ENCODE data around the gene ATP5F1A. TPM values are rescaled to one million over a fixed set of nuclear protein-coding genes. Genes with fewer than 3 reads are reported as not detected.

ATP5F1A gene
- total and polyA plus RNA-seq, 2 of the 4 experiments (the other 2 are of a cell fraction): 543 to 1,085 TPM

DNA sequence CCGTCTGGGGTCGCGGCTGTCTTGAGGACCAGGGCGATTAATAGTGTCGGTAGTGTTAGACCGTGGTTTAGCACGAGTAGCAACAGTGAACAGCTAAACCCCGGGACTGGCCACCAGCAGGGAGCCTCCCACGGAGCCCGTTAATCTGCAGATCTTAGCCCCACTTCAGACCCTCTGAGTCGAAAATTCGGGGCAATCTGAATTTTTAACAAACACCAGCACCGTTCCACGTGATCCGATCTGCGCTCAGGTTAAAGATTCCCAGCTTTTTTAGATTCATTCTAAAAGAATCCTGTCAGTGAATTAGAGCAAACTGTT lies 479 bp upstream of the ATP5F1A start:
- Histone ChIP-seq H4K91ac (ENCODE audit: insufficient read depth, low read depth, low read length) (peak overlapping the region; percentile 84), H3K23ac (ENCODE audit: low read depth, low read length) (peak overlapping the region; percentile 67; the same call in 1 of the 2 replicates), H2AFZ (replicated peaks; ENCODE audit: low read length, poor library complexity) (peak overlapping the region; percentile 99), H4K20me1 (ENCODE audit: insufficient read depth, low read length) (peaks cover 24% of the 10 kb centered on the region), H2AK5ac (ENCODE audit: low read depth, low read length) (peak overlapping the region; percentile 40; the same call in 1 of the 2 replicates), H4K8ac (ENCODE audit: low read depth in 2 of 2, low read length in 2 of 2) (peak overlapping the region; percentile 98 to 100), H3K9me3 (ENCODE audit: control insufficient read depth, insufficient read depth, low read length) (no peaks in the 10 kb centered on the region), H3K36me3 (ENCODE audit: control insufficient read depth, insufficient read depth, low read length) (peaks cover 7% of the 10 kb centered on the region), H3K9me1 (ENCODE audit: insufficient read depth, low read length) (0 out of 2 replicates have a peak, but pooled peaks cover 3% of the 10 kb centered on the region), H3K27ac (ENCODE audit: insufficient read depth, low read length) (peak overlapping the region; percentile 89), H2BK5ac (ENCODE audit: low read depth, low read length, poor library complexity, severe bottlenecking) (peak overlapping the region; percentile 89), H3K4ac (ENCODE audit: low read depth, low read length) (peak overlapping the region; percentile 89), H3K4me3 (ENCODE audit: insufficient read depth, low read depth, low read length) (peak overlapping the region; percentile 91), H3K27me3 (ENCODE audit: control insufficient read depth, insufficient read depth, low read length) (no peaks in the 10 kb centered on the region), H3K56ac (ENCODE audit: extremely low read depth, insufficient read depth, low read length) (peak overlapping the region; percentile 59; the same call in 1 of the 2 replicates), H3K4me1 (ENCODE audit: control insufficient read depth, insufficient read depth, low read length) (peaks cover 3% of the 10 kb centered on the region), H2AK9ac (replicated peaks; ENCODE audit: low read depth, low read length, poor library complexity) (peak overlapping the region; percentile 92), H2BK20ac (ENCODE audit: low read depth, low read length) (peak overlapping the region; percentile 46; the same call in 1 of the 2 replicates), H3K18ac (ENCODE audit: low read depth, low read length) (peak overlapping the region; percentile 6), H4K5ac (ENCODE audit: low read depth, low read length) (peak overlapping the region; percentile 90), H3K9ac (ENCODE audit: low read depth, low read length) (peak overlapping the region; percentile 71), H3K4me2 (ENCODE audit: low read depth, low read length) (peak overlapping the region; percentile 56), H3K14ac (replicated peaks; ENCODE audit: low read depth, low read length) (peak overlapping the region; percentile 97), H2BK120ac (ENCODE audit: low read depth, low read length) (peak overlapping the region; percentile 89), H3K79me1 (ENCODE audit: low read depth in 1 of 2, low read length in 2 of 2) (peaks cover 4 to 15% of the 10 kb centered on the region in 2 experiments), H2BK15ac (ENCODE audit: low read depth, low read length) (peak overlapping the region; percentile 40; the same call in 1 of the 3 replicates)
- no peak for DNase-seq
- CTCF ChIA-PET: no interaction called here
- ATAC-seq (ENCODE audit: low read depth): no peak
- no TSS peak for BruUV-seq (replicated peaks)
- POLR2A ChIA-PET (ENCODE audit: unreplicated experiment): no interaction called here
- intact Hi-C loops (cut with micrococcal nuclease): no loop called here
- TF ChIP-seq BHLHE40 (IDR thresholded peaks at IDR 0.05; ENCODE audit: low read depth, low read length) (no peak), FOS (IDR thresholded peaks at IDR 0.05; ENCODE audit: low read depth, low read length) (no peak), SMC3 (IDR thresholded peaks at IDR 0.05; ENCODE audit: low read depth, low read length) (no peak), CEBPB (IDR thresholded peaks at IDR 0.05; ENCODE audit: low read depth, low read length) (no peak), CHD1 (IDR thresholded peaks at IDR 0.05; ENCODE audit: low read depth, low read length) (no peak), RFX5 (IDR thresholded peaks at IDR 0.05; ENCODE audit: low read depth, low read length) (no peak), MAFK (IDR thresholded peaks at IDR 0.05; ENCODE audit: low read depth, low read length) (no peak), RCOR1 (IDR thresholded peaks at IDR 0.05; ENCODE audit: insufficient replicate concordance, low read length) (no peak), NFE2L2 (IDR thresholded peaks at IDR 0.05; ENCODE audit: low read depth, low read length) (no peak), RAD21 (IDR thresholded peaks at IDR 0.05; ENCODE audit: low read length) (no peak), MXI1 (IDR thresholded peaks at IDR 0.05; ENCODE audit: borderline replicate concordance, low read depth, low read length) (no peak), MAZ (IDR thresholded peaks at IDR 0.05; ENCODE audit: borderline replicate concordance, low read depth, low read length) (no peak), POLR2A (IDR thresholded peaks at IDR 0.05; ENCODE audit: low read depth, low read length) (no peak)
- TF ChIP-seq, protein P1, sequence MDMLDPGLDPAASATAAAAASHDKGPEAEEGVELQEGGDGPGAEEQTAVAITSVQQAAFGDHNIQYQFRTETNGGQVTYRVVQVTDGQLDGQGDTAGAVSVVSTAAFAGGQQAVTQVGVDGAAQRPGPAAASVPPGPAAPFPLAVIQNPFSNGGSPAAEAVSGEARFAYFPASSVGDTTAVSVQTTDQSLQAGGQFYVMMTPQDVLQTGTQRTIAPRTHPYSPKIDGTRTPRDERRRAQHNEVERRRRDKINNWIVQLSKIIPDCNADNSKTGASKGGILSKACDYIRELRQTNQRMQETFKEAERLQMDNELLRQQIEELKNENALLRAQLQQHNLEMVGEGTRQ (IDR thresholded peaks at IDR 0.05; ENCODE audit: low read depth, low read length): no peak
- TF ChIP-seq, protein P2, sequence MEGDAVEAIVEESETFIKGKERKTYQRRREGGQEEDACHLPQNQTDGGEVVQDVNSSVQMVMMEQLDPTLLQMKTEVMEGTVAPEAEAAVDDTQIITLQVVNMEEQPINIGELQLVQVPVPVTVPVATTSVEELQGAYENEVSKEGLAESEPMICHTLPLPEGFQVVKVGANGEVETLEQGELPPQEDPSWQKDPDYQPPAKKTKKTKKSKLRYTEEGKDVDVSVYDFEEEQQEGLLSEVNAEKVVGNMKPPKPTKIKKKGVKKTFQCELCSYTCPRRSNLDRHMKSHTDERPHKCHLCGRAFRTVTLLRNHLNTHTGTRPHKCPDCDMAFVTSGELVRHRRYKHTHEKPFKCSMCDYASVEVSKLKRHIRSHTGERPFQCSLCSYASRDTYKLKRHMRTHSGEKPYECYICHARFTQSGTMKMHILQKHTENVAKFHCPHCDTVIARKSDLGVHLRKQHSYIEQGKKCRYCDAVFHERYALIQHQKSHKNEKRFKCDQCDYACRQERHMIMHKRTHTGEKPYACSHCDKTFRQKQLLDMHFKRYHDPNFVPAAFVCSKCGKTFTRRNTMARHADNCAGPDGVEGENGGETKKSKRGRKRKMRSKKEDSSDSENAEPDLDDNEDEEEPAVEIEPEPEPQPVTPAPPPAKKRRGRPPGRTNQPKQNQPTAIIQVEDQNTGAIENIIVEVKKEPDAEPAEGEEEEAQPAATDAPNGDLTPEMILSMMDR (conservative IDR thresholded peaks at IDR 0.05; ENCODE audit: low read depth, low read length): no peak
- TF ChIP-seq, protein P3, sequence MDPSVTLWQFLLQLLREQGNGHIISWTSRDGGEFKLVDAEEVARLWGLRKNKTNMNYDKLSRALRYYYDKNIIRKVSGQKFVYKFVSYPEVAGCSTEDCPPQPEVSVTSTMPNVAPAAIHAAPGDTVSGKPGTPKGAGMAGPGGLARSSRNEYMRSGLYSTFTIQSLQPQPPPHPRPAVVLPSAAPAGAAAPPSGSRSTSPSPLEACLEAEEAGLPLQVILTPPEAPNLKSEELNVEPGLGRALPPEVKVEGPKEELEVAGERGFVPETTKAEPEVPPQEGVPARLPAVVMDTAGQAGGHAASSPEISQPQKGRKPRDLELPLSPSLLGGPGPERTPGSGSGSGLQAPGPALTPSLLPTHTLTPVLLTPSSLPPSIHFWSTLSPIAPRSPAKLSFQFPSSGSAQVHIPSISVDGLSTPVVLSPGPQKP (IDR thresholded peaks at IDR 0.05; ENCODE audit: borderline replicate concordance, low read depth, low read length): no peak
- in situ Hi-C loops (cut with MboI; ENCODE audit: low sequenced_read_pairs): no loop called here
- WGBS, 2 experiments (ENCODE audit: extremely low coverage in 2 of 2, insufficient read length in 1 of 2): no CpG with 5 or more reads among the region's 16 CpGs
- dilution Hi-C loops (cut with HindIII; ENCODE audit: low sequenced_read_pairs, unreplicated experiment): no loop called here

Data from IMR-90 (cell line).